Ishikawa (cell line): ENCODE results near the gene ANKRD11.

ENCODE experiments used
- CEBPB ChIP-seq: IDR thresholded peaks from 2 replicates; pipeline ENCODE4 v1.6.1; 2012
- CREB1 ChIP-seq: IDR thresholded peaks from 2 replicates; pipeline ENCODE4 v1.6.1; 2012; ENCODE audit warnings: low read depth
- EGR1 ChIP-seq: IDR thresholded peaks from 2 replicates; pipeline ENCODE4 v1.6.1; 2012
- EP300 ChIP-seq: IDR thresholded peaks from 2 replicates; pipeline ENCODE4 v1.6.1; 2012; ENCODE audit warnings: borderline replicate concordance
- FOXM1 ChIP-seq: IDR thresholded peaks from 2 replicates; pipeline ENCODE4 v1.6.1; 2012; ENCODE audit warnings: low read depth, borderline replicate concordance
- NFIC ChIP-seq: IDR thresholded peaks from 2 replicates; pipeline ENCODE4 v1.6.1; 2012
- RAD21 ChIP-seq: IDR thresholded peaks from 2 replicates; pipeline ENCODE4 v1.6.1; 2012; ENCODE audit warnings: low read depth
- REST ChIP-seq: IDR thresholded peaks from 2 replicates; pipeline ENCODE4 v1.6.1; 2012; ENCODE audit warnings: low read depth, mild to moderate bottlenecking
- TAF1 ChIP-seq: IDR thresholded peaks from 2 replicates; pipeline ENCODE4 v1.6.1; 2012; ENCODE audit warnings: low read depth, mild to moderate bottlenecking
- TCF12 ChIP-seq: IDR thresholded peaks from 2 replicates; pipeline ENCODE4 v1.6.1; 2012; ENCODE audit warnings: low read depth
- TEAD4 ChIP-seq: IDR thresholded peaks from 2 replicates; pipeline ENCODE4 v1.6.1; 2012
- USF1 ChIP-seq: IDR thresholded peaks from 2 replicates; pipeline ENCODE4 v1.6.1; 2012
- YY1 ChIP-seq: IDR thresholded peaks from 2 replicates; pipeline ENCODE4 v1.6.1; 2012; ENCODE audit warnings: low read depth
- ZBTB7A ChIP-seq: IDR thresholded peaks from 2 replicates; pipeline ENCODE4 v1.6.1; 2012; ENCODE audit warnings: low read depth
- TF ChIP-seq, protein P1 (sequence below): IDR thresholded peaks from 2 replicates; pipeline ENCODE4 v1.6.1; 2012

ANKRD11 gene

DNA sequence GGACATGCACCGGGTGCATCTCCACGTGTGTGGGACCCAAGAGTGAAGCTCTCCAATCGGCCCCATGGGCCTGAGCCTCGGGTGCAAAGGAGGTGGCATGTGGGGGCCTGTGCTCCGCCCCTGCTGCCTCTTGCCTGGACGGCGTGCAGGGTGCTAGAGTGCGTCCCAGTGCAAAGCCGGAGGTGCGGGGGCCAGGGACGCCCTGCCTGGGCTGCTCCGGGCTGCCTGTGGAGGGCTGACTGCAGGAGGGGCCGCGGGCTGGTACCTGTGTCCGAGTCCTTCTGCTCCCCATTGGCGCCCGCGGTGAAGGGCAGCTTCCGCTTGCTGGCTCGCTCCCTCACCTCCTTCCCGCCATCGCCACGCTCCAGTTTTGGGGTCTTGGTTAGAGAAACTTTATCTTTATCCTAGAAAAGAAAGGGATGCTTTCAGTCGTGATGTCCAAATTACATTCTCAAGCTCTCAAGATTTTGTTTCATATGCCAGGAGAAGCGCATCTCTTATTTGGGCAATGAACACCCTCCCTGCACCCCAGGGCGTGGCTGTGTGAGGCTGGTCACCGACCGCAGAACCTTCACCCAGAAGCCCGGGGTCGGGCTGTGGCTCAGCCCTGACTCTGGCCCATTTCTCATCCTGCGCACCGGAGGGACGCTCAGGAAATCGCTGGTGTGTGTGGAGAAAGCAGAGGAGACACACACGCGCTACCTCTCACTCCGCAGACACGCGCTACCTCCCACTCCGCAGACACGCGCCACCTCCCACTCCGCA, 185.2 kb downstream of the ANKRD11 start:
- TF ChIP-seq EP300 (no peak), RAD21 (no peak), USF1 (no peak), TAF1 (no peak), REST (no peak), FOXM1 (no peak), NFIC (no peak), TCF12 (no peak), EGR1 (no peak), YY1 (no peak), CEBPB (no peak), TEAD4 (no peak), CREB1 (no peak), ZBTB7A (no peak)
- TF ChIP-seq, protein P1, sequence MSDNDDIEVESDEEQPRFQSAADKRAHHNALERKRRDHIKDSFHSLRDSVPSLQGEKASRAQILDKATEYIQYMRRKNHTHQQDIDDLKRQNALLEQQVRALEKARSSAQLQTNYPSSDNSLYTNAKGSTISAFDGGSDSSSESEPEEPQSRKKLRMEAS, result no peak

DNA sequence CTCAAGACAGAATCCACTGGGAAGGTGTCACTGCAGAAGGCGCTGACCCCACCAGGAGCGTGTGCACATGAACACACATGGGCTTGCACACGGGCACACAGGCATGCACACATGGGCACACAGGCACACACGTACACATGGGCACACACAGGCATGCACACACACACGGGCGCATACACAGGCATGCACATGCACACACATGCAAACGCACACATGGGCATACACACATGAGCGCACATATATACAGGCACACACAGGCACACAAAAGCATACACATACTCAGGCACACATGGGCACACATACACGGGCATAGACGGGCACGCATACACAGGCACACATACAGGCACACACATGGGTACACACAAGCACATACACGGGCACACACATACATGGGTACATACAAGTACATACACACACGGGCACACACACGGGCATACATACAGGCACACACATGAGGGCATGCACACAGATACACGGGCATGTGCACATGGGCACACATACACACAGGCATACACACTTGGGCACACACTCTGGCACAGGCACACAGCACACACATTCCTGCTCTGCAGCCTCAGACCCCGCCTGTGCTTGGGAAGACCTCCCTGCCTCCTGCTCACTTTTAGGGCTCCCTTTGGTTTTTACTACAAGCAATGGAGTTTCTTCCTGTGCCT, 186.0 kb downstream of the ANKRD11 start:
- TF ChIP-seq TEAD4 (no peak), FOXM1 (no peak), CREB1 (no peak)

GRCh38 chr16:89303617-89304016, 186.7 kb downstream of the ANKRD11 start:
- TF ChIP-seq USF1 (no peak), REST (no peak), TAF1 (no peak), NFIC (no peak), TCF12 (no peak), RAD21 (no peak), CEBPB (no peak), EP300 (no peak), EGR1 (no peak), TEAD4 (no peak), YY1 (no peak), ZBTB7A (no peak), FOXM1 (no peak), CREB1 (no peak)
- TF ChIP-seq, protein P1, result no peak

GRCh38 chr16:89300976-89301360, 189.4 kb downstream of the ANKRD11 start:
- no peak for TF ChIP-seq EP300

DNA sequence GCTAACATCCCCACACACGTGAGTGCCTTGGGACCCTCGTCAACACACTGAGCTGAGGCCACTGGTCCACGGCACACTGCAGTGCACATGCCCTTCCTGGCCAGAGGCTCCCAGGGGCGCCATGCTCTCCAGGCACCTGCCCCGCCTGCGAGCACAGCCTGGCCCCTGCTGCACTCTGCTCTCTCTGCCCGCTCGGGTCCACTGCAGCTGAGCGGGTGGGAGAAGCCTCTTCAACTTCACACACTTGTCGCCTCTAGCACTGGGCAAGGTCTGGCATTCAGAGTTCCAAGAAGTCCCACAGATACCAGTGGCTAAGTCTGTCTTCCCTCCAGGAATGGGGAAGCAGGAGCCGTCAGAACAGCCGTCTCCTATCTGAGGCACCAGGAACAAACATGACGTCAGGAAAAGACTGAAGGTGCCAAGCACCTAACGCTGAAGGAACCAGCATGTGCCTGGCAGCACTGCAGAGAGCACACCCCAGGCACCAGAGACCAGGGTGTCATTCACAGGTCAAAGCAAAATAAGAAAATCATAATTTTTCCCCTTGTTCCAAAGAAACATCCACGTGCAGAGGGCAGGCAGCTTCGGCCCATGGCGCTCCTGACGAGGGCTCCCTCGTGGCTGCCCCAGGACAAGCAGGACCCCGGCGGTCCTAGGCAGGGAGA, 189.9 kb downstream of the ANKRD11 start:
- TF ChIP-seq REST (no peak), TCF12 (no peak), EGR1 (no peak), EP300 (no peak), FOXM1 (no peak)
